ENCODE results near the gene TSC22D4. TPM values are rescaled to one million over a fixed set of nuclear protein-coding genes. Genes with fewer than 3 reads are reported as not detected.

TSC22D4 gene
- total RNA-seq, 1 experiment from 2014 or later = 32.7 TPM

DNA sequence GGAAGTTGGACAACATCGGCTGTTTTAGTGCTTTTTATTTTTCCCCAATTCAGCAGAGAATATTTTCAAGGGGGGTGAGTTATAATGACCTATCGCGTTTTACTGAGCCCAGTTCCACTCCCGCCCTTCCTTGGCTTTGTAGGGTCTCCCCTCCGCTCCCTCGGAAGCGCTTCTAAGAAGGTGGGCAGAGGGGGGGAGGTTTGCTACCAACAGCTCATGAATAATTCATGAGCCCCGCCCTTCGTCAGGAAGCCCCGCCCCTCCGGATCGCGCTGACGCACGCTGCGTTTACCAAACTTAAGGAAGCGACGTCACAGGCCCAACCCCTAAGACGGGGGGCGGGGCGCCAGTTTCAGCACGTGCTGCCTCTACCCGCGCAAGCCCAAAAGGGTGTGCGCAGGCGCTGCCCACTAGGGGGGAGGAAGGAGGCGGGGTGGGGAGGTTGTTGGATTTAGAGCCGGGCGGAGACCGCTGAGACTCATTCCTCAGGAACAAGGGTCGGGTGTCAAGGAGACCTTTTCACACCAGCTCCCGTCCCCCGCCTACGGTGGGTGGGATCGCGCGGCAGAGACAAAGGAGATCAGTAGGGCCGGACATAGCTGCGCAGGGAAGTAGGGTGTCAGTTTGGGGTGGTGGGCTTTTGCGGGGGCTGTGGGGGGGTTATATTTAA, 49.9 kb downstream of the TSC22D4 start:
- Histone ChIP-seq H3K4me1 (replicated peaks) (peaks cover 15% of the 10 kb centered on the region), H3K9me3 (replicated peaks) (no peaks in the 10 kb centered on the region), H3K36me3 (peaks cover 42% of the 10 kb centered on the region), H3K4me3 (peak overlapping the region; percentile 92), H3K27ac (peak overlapping the region; percentile 97), H3K27me3 (replicated peaks) (no peaks in the 10 kb centered on the region)
- peak; percentile 100 for DNase-seq (ENCODE audit: low read depth in 1 of 2, low spot score in 2 of 2)

DNA sequence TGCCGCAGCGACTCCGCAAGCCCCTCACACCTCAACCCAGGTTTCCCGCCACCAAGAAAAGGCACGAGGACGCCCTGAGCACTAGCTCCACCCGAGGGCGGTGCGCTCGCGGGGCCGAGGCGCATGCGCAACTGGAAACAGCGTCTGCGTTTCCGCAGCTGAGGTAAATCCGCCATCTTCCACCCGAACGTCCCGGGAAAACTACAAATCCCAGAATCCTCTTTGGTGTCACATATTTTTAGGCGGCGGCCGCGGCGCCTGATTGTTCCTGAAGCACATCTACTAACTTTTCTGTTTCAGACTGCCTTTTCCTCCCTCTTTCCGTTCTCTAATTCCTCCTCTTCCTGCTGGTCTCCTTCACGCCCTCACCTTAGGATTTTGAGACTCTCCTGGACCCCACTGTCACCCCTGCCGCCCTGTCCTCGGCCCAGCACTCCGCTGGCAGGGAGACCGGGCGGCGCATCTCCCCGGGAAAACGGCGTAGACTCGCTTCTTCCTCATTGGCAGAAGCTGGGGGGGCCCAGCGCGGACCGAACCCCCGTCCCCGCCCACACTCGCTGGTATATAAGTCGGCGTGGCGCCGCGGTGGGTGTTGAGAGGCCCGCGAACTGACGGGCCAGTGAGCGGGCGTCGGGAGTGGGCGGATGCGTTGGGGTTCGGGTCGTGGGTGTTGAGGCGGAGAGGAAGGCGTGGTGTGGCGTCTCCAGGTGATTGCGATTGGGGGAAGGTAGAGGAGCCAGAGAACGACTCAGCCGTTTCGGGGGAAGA, 50.6 kb downstream of the TSC22D4 start, which contains the start of gene ZCWPW1:
ZCWPW1 (minus strand) TSS at position 505 of the 768 bp plus-strand sequence. CDS start 8,054 bp downstream, outside the sequence.
- Histone ChIP-seq H3K36me3 (peaks cover 35% of the 10 kb centered on the region), H3K27ac (peak within 1 kb of the TSS; percentile 97), H3K4me1 (replicated peaks) (peaks cover 15% of the 10 kb centered on the region), H3K9me3 (replicated peaks) (no peaks in the 10 kb centered on the region), H3K4me3 (peak within 1 kb of the TSS; percentile 92), H3K27me3 (replicated peaks) (no peaks in the 10 kb centered on the region)
- DNase-seq (ENCODE audit: low read depth in 1 of 2, low spot score in 2 of 2) = peak; percentile 95 to 99

DNA sequence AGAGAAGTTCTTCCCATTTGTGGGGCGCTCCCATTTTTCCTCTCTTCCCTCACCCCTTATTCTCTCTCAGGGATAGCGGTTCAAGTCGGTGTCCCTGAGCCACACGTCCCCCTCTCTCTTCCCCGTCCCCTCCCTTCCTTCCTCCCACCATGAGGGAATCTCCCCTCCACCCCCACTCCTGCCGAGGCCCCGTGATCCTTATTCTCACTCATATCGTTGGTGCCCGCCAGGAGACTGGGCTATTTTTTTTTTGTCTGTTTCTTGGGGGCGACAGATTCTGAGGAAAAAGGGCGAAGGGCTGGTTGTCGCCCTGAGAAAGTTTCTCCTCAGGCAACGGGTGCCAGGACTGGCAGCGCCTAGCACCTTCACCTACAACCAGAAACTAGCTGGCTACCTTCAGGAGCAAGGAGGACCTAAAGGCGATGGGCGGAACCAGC, 51.2 kb downstream of the TSC22D4 start:
- peak overlapping the region; percentile 92 for H3K4me3 ChIP-seq
- no peak for DNase-seq (ENCODE audit: low read depth in 1 of 2, low spot score in 2 of 2)
- no peaks in the 10 kb centered on the region for H3K27me3 ChIP-seq (replicated peaks)
- H3K9me3 ChIP-seq (replicated peaks) = no peaks in the 10 kb centered on the region
- peaks cover 29% of the 10 kb centered on the region for H3K36me3 ChIP-seq
- H3K27ac ChIP-seq = no peak overlapping the region
- peaks cover 15% of the 10 kb centered on the region for H3K4me1 ChIP-seq (replicated peaks)

DNA sequence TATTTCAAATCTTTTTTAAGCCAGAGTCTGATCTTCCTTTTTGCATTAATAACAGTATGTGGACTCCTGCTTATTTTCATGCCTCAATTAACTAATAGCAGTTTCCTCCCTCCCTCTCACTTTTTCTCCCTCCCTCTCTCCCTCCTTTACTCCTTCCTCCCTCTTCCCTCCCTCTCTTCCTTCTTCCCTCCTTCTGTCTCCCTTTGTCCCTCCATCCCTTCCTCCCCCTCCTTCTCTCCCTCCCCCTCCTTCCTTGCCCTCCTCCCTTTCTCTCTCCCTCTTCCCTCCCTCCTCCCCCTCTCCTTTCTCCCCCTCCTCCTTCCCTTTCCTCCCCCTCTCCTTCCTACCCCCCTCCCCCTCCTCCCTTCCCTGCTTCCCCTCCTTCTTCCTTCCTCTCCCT, 52.5 kb downstream of the TSC22D4 start:
- Histone ChIP-seq H3K4me3 (no peak overlapping the region), H3K27me3 (replicated peaks) (no peaks in the 10 kb centered on the region), H3K4me1 (replicated peaks) (peaks cover 15% of the 10 kb centered on the region), H3K9me3 (replicated peaks) (no peaks in the 10 kb centered on the region), H3K36me3 (peaks cover 16% of the 10 kb centered on the region), H3K27ac (no peak overlapping the region)
- no peak for DNase-seq (ENCODE audit: low read depth in 1 of 2, low spot score in 2 of 2)

DNA sequence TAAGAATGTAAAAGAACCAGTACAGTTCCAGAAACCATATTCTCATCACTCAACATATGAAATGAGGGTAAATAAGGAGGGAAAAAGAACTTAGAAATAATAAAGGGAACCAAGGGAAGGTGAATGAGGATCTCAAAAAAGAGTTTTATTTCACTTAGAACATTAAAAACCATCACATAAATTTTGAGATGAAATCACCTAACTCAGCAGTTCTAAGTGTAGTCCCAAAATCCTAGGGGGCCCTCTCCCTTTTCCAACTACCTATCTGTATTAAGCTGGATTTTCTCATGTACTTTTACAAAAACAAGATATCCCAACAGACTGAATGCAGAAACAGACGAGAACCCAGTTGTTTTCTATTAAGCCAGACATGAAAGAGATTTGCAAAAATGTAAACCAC, 53.7 kb downstream of the TSC22D4 start:
- H3K4me1 ChIP-seq (replicated peaks) = peaks cover 4% of the 10 kb centered on the region
- H3K27me3 ChIP-seq (replicated peaks) = no peaks in the 10 kb centered on the region; the same call in 1 of the 2 replicates
- H3K9me3 ChIP-seq (replicated peaks) = no peaks in the 10 kb centered on the region
- no peak overlapping the region for H3K27ac ChIP-seq
- no peak overlapping the region for H3K4me3 ChIP-seq
- H3K36me3 ChIP-seq = peaks cover 5% of the 10 kb centered on the region
- no peak for DNase-seq (ENCODE audit: low read depth in 1 of 2, low spot score in 2 of 2)

DNA sequence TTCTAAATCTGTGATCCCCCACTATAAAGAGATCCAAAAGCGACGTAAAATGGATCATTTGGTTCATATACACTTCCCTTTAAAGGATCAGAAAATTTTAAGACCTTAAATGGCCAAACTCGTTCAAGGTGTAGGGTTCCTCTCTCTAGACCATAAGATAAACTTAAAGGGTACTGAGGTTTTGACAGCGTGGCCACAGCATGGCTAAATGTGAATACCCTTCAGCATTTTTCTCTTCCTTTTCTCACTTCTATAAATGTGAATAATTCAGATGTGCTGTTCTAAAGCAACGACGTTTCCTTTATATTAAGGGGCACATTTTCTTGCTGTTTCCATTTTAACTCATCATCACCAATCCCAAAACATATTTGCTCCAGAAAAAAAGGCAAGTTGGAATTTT, 55.7 kb downstream of the TSC22D4 start:
- H3K9me3 ChIP-seq (replicated peaks) = no peaks in the 10 kb centered on the region
- peaks cover 4% of the 10 kb centered on the region for H3K27me3 ChIP-seq (replicated peaks)
- H3K4me3 ChIP-seq = no peak overlapping the region
- no peak overlapping the region for H3K27ac ChIP-seq
- H3K36me3 ChIP-seq = no peaks in the 10 kb centered on the region
- DNase-seq (ENCODE audit: low read depth in 1 of 2, low spot score in 2 of 2) = no peak
- H3K4me1 ChIP-seq (replicated peaks) = peaks cover 4% of the 10 kb centered on the region

DNA sequence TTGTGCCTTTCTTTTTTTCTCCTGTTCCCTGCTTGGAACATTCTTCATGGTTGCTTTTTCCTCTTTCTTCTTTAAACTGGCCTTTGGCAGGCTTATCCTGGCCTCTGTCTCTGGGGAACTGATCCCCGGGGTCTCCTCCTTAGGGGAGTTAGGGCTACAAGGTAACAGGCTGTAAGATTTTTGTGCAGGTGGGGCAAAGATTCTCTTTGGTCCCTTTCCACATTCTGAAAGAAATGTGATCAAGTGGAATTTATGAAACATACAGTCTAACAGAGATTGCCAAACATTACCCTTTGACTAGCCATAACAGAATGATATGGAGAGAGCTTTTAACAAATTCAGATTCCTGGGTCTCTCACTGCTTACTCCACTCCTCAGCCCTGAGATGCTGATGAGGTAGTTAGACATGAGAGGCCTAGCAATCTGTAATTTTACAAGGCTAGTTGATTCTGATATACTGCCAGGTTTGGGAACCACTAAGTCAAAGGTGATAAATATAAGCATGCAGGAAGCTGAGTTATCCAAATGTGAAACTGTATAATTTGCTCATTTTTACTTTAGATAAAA, 59.3 kb downstream of the TSC22D4 start:
- Histone ChIP-seq H3K9me3 (replicated peaks) (no peaks in the 10 kb centered on the region), H3K4me3 (no peak overlapping the region), H3K27me3 (replicated peaks) (peaks cover 15% of the 10 kb centered on the region), H3K4me1 (replicated peaks) (no peaks in the 10 kb centered on the region), H3K36me3 (no peaks in the 10 kb centered on the region), H3K27ac (no peak overlapping the region)
- DNase-seq (ENCODE audit: low read depth in 1 of 2, low spot score in 2 of 2) = no peak

DNA sequence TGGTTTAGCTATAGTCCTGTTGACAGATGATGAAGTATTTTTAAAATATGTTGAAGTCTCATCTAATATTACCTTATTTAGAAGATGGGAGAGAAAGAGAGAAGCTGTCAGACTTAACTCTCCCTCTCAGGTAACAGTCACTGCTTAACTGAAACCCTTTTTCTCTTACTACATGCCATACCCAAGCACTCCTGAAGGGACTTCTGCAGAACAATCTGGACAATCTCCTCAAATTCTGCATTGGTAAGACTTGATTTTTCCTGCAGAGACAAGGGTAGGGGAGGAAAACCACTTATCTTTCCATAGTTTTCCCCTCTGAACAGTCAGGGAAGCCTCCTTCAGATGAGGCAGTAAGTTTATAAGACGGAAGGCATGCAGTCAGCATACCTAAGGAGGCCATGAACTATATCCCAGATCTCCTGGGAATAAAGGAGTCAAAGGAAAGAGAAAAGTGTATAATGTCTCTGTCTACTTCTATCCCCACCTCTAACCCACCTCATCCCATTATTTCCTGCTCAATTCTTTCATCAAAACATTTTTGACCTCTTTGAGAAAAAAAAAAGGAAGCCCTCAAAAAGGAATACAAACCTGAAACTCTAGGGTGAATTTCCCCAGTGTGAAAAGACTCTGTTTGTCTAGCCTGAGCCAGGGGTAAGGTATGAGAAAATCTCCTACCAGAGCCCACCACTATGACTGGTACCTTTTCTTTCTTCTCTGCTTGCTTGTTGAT, 59.9 kb downstream of the TSC22D4 start:
- Histone ChIP-seq H3K9me3 (replicated peaks) (no peaks in the 10 kb centered on the region), H3K4me3 (no peak overlapping the region), H3K36me3 (no peaks in the 10 kb centered on the region), H3K27me3 (replicated peaks) (peaks cover 15% of the 10 kb centered on the region), H3K4me1 (replicated peaks) (no peaks in the 10 kb centered on the region), H3K27ac (no peak overlapping the region)
- no peak for DNase-seq (ENCODE audit: low read depth in 1 of 2, low spot score in 2 of 2)

Other genes starting within 250 kb of the TSC22D4 start
- gene SPDYE3, start 171.5 kb downstream of the TSC22D4 start, total RNA-seq (2014; rRNA removed; shearing (Covaris generic)) = not detected in 2 replicates
- 16.1 and 18.8 TPM in 2 replicates for gene PILRB, start 121.1 kb downstream of the TSC22D4 start, total RNA-seq (2014; rRNA removed; shearing (Covaris generic))
- gene PILRA, start 105.7 kb downstream of the TSC22D4 start, total RNA-seq (2014; rRNA removed; shearing (Covaris generic)) = 0.18 and 1.7 TPM in 2 replicates
- 1.1 and 1.2 TPM in 2 replicates for gene ZCWPW1, start 50.5 kb downstream of the TSC22D4 start, total RNA-seq (2014; rRNA removed; shearing (Covaris generic))
- 18.2 and 25.6 TPM in 2 replicates for gene MEPCE, start 49.4 kb downstream of the TSC22D4 start, total RNA-seq (2014; rRNA removed; shearing (Covaris generic))
- 56.4 and 71.5 TPM in 2 replicates for gene PPP1R35, start 42.7 kb downstream of the TSC22D4 start, total RNA-seq (2014; rRNA removed; shearing (Covaris generic))
- 0.66 TPM in 1 of 2 replicates, not detected in the other for gene SPACDR, start 15.0 kb downstream of the TSC22D4 start, total RNA-seq (2014; rRNA removed; shearing (Covaris generic))
- 0.63 and 0.87 TPM in 2 replicates for gene NYAP1, start 4.7 kb upstream of the TSC22D4 start, total RNA-seq (2014; rRNA removed; shearing (Covaris generic))
- gene AGFG2, start 60.0 kb upstream of the TSC22D4 start, total RNA-seq (2014; rRNA removed; shearing (Covaris generic)) = 15.6 and 24.2 TPM in 2 replicates
- 0.60 TPM in 1 of 2 replicates, not detected in the other for gene SAP25, start 94.7 kb upstream of the TSC22D4 start, total RNA-seq (2014; rRNA removed; shearing (Covaris generic))
- gene LRCH4, start 106.9 kb upstream of the TSC22D4 start, total RNA-seq (2014; rRNA removed; shearing (Covaris generic)) = 17.0 and 19.5 TPM in 2 replicates
- 0.13 TPM in 1 of 2 replicates, not detected in the other for gene FBXO24, start 107.1 kb upstream of the TSC22D4 start, total RNA-seq (2014; rRNA removed; shearing (Covaris generic))
- 73.1 and 75.6 TPM in 2 replicates for gene PCOLCE, start 123.1 kb upstream of the TSC22D4 start, total RNA-seq (2014; rRNA removed; shearing (Covaris generic))
- gene MOSPD3, start 133.3 kb upstream of the TSC22D4 start, total RNA-seq (2014; rRNA removed; shearing (Covaris generic)) = 10.9 and 11.0 TPM in 2 replicates
- gene TFR2, start 162.3 kb upstream of the TSC22D4 start, total RNA-seq (2014; rRNA removed; shearing (Covaris generic)) = not detected in 2 replicates
- not detected in 2 replicates for gene ACTL6B, start 177.2 kb upstream of the TSC22D4 start, total RNA-seq (2014; rRNA removed; shearing (Covaris generic))
- 63.4 and 70.6 TPM in 2 replicates for gene GNB2, start 194.5 kb upstream of the TSC22D4 start, total RNA-seq (2014; rRNA removed; shearing (Covaris generic))
- 9.9 and 15.5 TPM in 2 replicates for gene GIGYF1, start 215.0 kb upstream of the TSC22D4 start, total RNA-seq (2014; rRNA removed; shearing (Covaris generic))
- gene POP7, start 226.9 kb upstream of the TSC22D4 start, total RNA-seq (2014; rRNA removed; shearing (Covaris generic)) = 56.0 and 72.0 TPM in 2 replicates
- gene EPO, start 241.3 kb upstream of the TSC22D4 start, total RNA-seq (2014; rRNA removed; shearing (Covaris generic)) = not detected in 2 replicates

Measured in SJSA1 (cell line).